ENCODE data around the gene TULP4. TPM values are rescaled to one million over a fixed set of nuclear protein-coding genes. Genes with fewer than 3 reads are reported as not detected.

TULP4 gene
- total and polyA plus RNA-seq, 2 donors (not counting 1 experiment from before 2014, with no cell fraction given) = 12.0 to 90.0 TPM

DNA sequence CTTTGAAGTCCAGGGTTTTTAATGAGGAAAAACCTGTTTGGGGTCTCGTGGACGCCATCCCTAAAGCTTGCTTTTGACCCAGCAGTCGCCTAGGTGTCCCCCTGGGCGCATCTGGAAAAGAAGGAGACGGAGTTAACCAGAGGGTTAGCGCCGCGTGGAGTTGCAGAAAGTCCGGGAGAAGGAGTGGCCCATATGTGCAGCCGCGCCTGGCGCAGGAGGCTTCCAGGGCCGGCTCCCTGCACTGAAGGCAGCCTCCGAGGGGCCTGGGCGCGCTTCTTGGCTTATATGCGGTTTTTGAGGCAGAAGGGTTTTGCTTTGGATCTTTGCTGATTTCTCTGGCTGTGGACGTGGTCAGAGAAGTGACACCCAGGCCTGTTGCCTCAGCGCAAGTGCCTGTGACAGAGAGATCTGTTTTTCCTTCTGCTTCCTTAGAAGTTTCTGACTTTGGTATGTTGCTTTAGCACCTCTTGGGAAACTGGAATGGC is 248.6 kb downstream of the TULP4 start:
- H4K20me1 ChIP-seq (ENCODE audit: control insufficient read depth, insufficient read depth, low read length, poor library complexity, severe bottlenecking) = peaks cover 22% of the 10 kb centered on the region
- H3K27me3 Mint-ChIP-seq = no peaks in the 10 kb centered on the region
- H3K4me2 ChIP-seq (replicated peaks; ENCODE audit: low read depth, low read length, poor library complexity, severe bottlenecking) = peak overlapping the region; percentile 90
- no peaks in the 10 kb centered on the region for H3K36me3 ChIP-seq (replicated peaks in 1 of 2; ENCODE audit: control extremely low read depth in 1 of 2, control insufficient read depth in 1 of 2, extremely low read depth in 1 of 2, insufficient read depth in 2 of 2, low read length in 1 of 2)
- H3K27ac Mint-ChIP-seq = peak overlapping the region; percentile 78
- TF ChIP-seq EZH2 (IDR thresholded peaks at IDR 0.05; ENCODE audit: borderline replicate concordance, insufficient read depth, low read depth, low read length, poor library complexity, severe bottlenecking) (no peak), CTCF (IDR thresholded peaks at IDR 0.05) (no peak)
- H3K79me2 ChIP-seq (ENCODE audit: control insufficient read depth, insufficient read depth, low read length) = peaks cover 57% of the 10 kb centered on the region
- peak overlapping the region; percentile 84 for H3K4me3 Mint-ChIP-seq
- H3K4me1 Mint-ChIP-seq = peaks cover 28% of the 10 kb centered on the region
- ATAC-seq (ENCODE audit: low read depth) = no peak
- H2AFZ ChIP-seq (ENCODE audit: insufficient read depth, low read depth, low read length, poor library complexity, severe bottlenecking) = peak overlapping the region; percentile 81
- CTCF ChIA-PET = interaction anchor here (1.3 kb wide), 1 partner anchor 339 kb away, joined by 3 read pairs; no protein-coding TSS in a partner anchor
- no peaks in the 10 kb centered on the region for H3K9me3 Mint-ChIP-seq (ENCODE audit: insufficient read depth)
- POLR2A ChIA-PET = no interaction called here
- no peaks in the 10 kb centered on the region for H3K9me3 ChIP-seq (ENCODE audit: control extremely low read depth in 1 of 3, control insufficient read depth in 2 of 3, insufficient read depth in 1 of 3, low read length in 2 of 3)
- 8% methylated on average over 19 of the region's 19 CpGs for WGBS (ENCODE audit: insufficient coverage)
- no peak for DNase-seq
- peak overlapping the region; percentile 79 for H3K9ac ChIP-seq (ENCODE audit: low read length)
- peaks cover 15 to 21% of the 10 kb centered on the region in 2 donors for H3K4me1 ChIP-seq (ENCODE audit: control insufficient read depth in 2 of 2, insufficient read depth in 2 of 2, low read length in 2 of 2)
- no peaks in the 10 kb centered on the region for H3K27me3 ChIP-seq (replicated peaks in 1 of 4; ENCODE audit: control extremely low read depth in 1 of 4, control insufficient read depth in 3 of 4, insufficient read depth in 4 of 4, low read length in 3 of 4)
- intact Hi-C loops (cut with micrococcal nuclease) = loop anchor here (1.0 kb wide), 1 partner anchor 25 kb away; no protein-coding TSS in a partner anchor
- peak overlapping the region; percentile 54 to 83 (median 75) for H3K4me3 ChIP-seq (ENCODE audit: control extremely low read depth in 1 of 5, extremely low read depth in 1 of 5, insufficient read depth in 1 of 5, low read depth in 2 of 5, low read length in 4 of 5)
- H3K27ac ChIP-seq (ENCODE audit: low read length in 2 of 2) = peak overlapping the region in 1 of 2 donors; percentile 76

Small RNAs within 50 kb of the gene (small RNA-seq; reads per million reads assigned to genes)
- gene RN7SL173P (ENCODE audit: insufficient read length, low read depth, low replicate concordance) = not detected

Other genes with a start within 250 kb of the TULP4 start
- 4.8 and 5.8 TPM in 2 replicates for gene SERAC1, start 144.2 kb upstream of the TULP4 start, total RNA-seq
- 1.5 and 1.9 TPM in 2 replicates for gene SERAC1, start 144.2 kb upstream of the TULP4 start, polyA plus RNA-seq
- gene GTF2H5, start 144.1 kb upstream of the TULP4 start, total RNA-seq = 9.1 and 10.5 TPM in 2 replicates
- gene GTF2H5, start 144.1 kb upstream of the TULP4 start, polyA plus RNA-seq = 1.6 and 1.9 TPM in 2 replicates
- gene TMEM181, start 247.6 kb downstream of the TULP4 start, total RNA-seq = 9.3 and 9.6 TPM in 2 replicates
- 2.8 and 4.6 TPM in 2 replicates for gene TMEM181, start 247.6 kb downstream of the TULP4 start, polyA plus RNA-seq